Measurements from ENCODE around the gene IFFO2.
"Not testable (repeated sequence)": the region's sequence is repeated elsewhere in the genome, so short reads cannot be mapped to it uniquely, and the experiment has no call there.

Gene IFFO2

DNA sequence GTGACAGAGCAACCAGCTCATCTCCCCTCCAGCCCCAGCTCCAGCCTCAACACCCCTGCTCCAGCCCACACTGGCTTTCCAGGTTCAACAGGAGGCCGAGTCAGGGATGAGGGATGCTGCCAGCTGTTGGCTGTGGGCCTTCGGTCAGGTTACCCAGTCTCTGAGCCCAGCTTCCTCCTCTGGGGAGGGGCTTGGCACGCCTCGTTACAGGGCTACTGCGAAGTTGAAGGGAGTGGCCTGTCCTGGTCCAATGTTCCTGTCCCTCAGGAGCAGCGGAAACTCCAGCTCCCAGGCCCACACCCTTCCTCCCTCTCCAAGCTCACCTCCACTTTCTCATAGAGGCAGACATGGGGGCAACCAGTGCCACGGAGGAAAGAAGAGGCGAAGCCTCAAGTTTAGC is 81.9 kb downstream of the IFFO2 start:
- DNase-seq (ENCODE audit: low read depth) = no peak

DNA sequence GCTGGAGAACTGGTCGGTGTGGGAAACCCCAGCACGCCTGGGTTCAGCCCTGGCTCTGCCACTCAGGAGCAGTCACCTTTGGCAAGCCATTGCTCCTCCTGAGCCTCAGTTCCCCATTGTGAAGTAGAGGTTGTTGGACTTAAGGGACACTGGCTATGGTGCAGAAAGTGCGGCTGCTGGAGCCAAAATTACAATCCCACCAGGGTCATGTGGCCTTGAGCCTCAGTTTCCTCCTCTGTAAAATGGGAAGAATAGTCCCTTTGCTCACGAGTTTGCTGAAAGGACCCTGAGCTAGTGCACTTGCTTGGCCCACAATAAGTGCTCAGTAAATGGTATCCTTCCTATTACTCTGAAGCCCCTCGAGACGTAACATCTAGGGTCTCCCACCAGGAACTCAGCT is 82.4 kb downstream of the IFFO2 start:
- no peak for DNase-seq (ENCODE audit: low read depth)

GRCh38 chr1:18872071-18872611 is 84.3 kb downstream of the IFFO2 start:
- no peak for DNase-seq (ENCODE audit: low read depth)

- DNase-seq (ENCODE audit: low read depth) = no peak
Observed at GRCh38 chr1:18871401-18872070, 84.9 kb downstream of the IFFO2 start.

DNA sequence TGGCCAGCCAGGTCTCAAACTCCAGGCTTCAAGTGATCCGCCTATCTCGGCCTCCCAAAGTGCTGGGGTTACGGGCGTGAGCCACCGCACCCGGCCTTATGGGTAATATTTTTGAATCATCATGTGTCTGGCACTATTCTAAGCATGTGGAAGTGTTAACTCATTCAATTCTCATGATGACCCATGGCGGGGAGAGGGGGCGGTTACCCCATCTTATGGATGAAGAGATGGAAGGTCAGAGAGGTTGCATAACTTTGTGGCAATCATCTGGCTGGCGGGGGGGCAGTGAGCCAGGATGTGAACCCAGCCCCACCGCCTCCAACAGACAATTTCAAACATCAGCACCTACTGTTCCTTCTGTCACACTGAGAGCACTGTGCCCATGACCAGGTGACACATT is 85.5 kb downstream of the IFFO2 start:
- DNase-seq (ENCODE audit: low read depth) = no peak

GRCh38 chr1:18870595-18870865 is 85.9 kb downstream of the IFFO2 start:
- not testable (repeated sequence) for DNase-seq (ENCODE audit: low read depth)

GRCh38 chr1:18869847-18870594 is 86.5 kb downstream of the IFFO2 start:
- DNase-seq (ENCODE audit: low read depth) = no peak

GRCh38 chr1:18868801-18869424 is 87.6 kb downstream of the IFFO2 start:
- no peak for DNase-seq (ENCODE audit: low read depth)

DNA sequence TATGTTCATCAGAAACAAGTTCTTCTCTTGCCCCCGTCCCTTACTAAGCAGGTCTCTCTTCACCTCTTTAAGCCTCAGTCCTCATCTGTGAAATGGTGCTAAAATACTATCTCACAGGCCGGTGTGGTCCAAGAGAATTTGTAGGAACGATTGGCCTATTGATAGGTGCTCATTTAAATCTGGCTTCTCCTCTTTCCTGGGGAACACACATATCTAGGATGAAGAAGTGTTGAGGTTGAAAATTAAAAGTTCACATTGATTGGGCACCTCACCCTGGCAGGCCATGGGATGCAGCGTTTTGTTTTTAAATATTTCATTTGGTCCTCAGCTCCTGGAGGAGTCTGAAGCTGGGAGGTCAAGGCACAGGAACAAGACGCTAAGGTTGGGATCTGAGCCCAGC is 88.1 kb downstream of the IFFO2 start:
- DNase-seq (ENCODE audit: low read depth) = no peak

GRCh38 chr1:18866846-18867245 is 89.6 kb downstream of the IFFO2 start:
- no peak for DNase-seq (ENCODE audit: low read depth)

DNA sequence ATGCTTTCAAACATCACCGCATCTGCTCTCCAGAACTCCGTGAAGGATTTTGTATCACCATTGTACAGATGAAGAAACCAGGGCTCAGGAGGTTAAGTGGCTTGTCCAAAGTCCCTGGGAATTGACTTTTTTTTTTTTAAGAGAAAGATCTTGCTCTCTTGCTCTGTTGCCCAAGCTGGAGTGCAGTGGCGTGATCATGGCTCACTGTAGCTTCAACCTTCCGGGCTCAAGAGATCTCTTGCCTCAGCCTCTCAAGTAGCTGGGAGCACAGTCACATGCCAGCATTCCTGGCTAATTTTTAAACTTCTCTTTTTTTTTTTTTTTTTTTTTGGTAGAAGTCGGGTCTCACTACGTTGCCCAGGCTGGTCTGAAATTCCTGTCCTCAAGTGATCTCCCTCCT is 90.2 kb downstream of the IFFO2 start:
- no peak for DNase-seq (ENCODE audit: low read depth)

DNA sequence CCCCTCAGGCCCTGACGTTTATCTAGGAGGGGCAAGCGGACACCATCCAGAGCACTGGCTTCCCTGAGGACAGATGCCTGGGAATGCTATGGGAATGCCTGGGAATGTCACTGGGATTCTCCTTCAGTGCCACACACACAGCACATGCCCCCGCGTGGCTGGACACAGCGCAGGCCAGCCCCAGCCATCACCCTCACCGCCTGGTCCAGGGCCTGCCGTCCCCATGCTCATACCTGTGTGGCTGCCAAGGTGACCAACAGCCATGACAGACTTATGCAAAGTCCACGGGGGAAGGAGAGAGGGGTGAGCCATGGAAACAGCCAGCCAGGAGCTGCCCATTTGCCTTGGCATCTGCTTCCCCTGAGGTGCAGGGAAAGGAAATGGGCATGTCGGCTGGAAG is 91.3 kb downstream of the IFFO2 start:
- DNase-seq (ENCODE audit: low read depth) = no peak

DNA sequence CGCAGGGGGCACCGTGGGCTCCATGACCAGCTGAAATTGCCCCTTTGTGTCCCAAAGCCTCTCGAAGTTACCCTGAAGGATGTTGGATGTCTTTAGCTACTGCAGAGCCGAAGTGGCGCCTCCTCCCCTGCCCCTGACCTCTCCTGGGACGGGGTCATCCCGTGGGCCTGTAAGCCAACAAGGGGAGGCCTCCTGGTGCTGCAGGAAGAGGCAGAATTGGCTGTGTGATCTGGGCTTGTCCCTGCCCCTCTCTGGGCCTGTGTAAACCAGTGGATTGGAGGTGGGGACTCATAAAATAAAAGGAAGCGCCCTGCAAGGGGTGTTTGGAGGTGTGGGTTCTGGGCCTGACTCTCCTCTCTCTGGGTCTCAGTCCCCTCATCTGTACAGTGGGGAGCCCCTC is 94.9 kb downstream of the IFFO2 start:
- no peak for DNase-seq (ENCODE audit: low read depth)

DNA sequence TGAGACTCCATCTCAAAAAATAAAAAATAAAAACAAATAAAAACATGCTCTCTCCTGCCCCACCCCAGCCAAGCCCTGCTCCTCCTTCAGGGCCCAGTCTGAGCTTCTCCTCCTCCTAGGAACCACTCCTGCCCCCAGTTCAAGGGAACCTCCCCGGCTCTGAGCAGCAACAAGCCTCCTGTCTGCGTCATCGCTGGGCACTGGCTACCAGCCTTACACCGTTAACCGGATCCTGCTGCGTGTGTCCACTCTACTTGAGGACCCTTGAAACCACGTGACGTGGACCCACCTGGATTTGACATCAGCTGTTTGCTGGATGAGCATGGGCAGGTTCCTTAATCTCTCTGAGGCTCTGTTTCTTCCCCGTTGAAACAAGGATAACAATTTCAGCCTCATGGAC is 95.4 kb downstream of the IFFO2 start:
- no peak for DNase-seq (ENCODE audit: low read depth)

- no peak for DNase-seq (ENCODE audit: low read depth)
Observed at GRCh38 chr1:18859560-18859959, 96.9 kb downstream of the IFFO2 start, which contains the start of gene TAS1R2. TSS of gene TAS1R2 (minus strand) at chr1:18859660. CDS start at chr1:18859660, 0 bp downstream.

DNA sequence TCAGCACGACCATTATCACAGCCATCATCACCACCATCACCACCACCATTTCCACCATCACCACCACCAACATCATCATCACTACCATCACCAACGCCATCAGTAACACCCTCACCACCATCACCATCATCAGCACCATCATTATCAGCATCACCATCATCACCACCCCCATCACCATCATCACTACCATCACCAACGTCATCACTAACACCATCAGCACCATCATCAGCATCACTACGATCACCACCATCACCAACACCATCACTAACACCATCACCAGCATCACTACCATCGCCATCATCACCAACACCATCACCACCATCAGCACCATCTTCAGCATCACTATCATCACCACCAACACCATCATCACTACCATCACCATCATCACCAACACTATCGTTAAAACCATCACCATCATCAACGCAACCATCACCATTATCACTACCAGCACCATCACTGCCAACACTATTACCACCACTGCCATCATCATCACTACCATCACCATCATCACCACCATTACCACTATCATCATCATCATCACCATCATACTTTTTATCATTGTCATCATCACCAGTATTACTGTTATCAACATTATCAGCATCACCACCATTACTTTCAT is 98.3 kb downstream of the IFFO2 start:
- DNase-seq (ENCODE audit: low read depth) = no peak

DNA sequence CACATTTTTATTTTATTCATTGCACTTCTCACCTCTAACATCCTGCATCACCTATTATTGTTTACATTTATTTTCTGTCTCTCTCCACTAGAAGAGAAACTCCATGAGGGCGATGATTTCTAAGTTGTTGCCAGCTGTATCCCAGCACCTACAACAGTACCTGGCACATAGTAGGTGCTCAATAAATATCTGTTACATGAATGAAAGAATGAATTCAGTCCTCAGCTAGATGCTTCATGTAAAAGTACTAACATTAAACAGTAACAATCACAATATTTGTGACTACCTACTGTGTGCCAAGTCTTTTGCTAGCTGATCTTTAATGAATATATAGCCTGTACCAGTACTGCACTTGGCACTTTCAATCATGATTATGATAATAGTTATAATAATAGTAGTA is 100.0 kb downstream of the IFFO2 start:
- DNase-seq (ENCODE audit: low read depth) = no peak

DNA sequence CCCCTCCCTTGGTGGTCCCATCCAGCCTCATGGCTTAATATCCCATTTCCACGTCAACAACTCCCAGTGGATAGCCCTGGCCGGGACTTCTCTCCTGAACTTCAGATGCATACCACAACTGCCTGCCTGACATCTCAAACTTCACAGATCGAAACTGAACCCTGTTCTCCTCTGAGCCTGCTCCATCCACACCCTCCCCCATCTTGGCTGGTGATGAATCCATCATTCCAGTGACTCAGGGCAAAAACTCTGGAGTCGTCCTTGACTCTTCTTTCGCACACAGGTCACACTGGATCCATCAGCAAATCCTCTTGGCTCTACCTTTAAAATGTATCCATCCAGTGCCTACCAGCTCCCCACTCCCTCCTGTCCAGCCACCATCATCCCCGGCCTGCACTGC is 100.9 kb downstream of the IFFO2 start:
- no peak for DNase-seq (ENCODE audit: low read depth)

- no peak for DNase-seq (ENCODE audit: low read depth)
Observed at GRCh38 chr1:18854331-18855025, 102.0 kb downstream of the IFFO2 start.

Data from fibroblast of gingiva (primary cell).